ENCODE results near the gene HIRIP3.

DNA sequence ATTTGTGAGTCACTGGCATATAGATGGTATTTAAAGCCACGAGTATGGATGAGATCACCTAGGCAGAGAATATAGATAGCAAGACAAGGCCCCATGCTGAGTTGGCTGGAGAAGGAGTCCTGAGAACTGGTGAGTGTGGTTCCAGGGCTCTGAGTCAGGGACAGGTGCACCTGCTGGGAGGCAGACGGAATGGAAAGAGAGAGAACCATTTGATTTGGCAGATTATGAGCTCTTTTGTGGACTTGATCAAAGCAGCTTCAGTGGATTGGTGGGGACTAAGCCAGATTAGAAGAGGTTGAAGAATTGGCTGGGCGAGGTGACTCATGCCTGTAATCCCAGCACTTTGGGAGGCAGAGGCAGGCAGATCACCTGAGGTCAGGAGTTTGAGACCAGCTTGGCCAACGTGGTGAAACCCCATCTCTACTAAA is 23.3 kb upstream of the HIRIP3 start:
- no peak for TF ChIP-seq GATA3 (IDR thresholded peaks at IDR 0.05; ENCODE audit: low read depth, low read length)
- TF ChIP-seq GATA2 (IDR thresholded peaks at IDR 0.05; ENCODE audit: low read depth, low read length): no peak

All from SH-SY5Y (cell line).